Measurements from ENCODE around the gene TTC9.

DNA sequence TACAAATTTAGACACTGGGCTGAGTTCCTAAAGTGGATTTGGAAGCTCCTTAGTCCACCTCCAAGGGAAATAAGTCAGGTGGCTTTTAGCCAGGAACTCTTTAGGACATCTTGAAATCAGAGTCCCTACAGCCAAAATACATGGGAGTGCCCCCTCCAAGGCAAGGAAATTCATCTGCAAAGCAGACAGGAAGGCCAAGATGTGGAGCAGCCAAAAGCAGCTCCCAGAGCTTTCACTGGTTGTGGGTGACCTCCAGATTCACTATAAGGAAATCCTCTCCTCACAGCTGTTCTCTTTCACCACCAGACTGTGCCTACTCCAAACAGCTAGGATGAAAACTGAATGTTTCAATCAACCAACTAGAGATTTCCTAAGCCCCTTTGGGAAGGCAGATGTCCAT is 6.6 kb downstream of the TTC9 start:
- TF ChIP-seq FOXK2 (IDR thresholded peaks at IDR 0.05) (no peak), POLR2A (IDR thresholded peaks at IDR 0.05; ENCODE audit: low read depth, low read length) (no peak)

Measured in GM12878 (cell line).